Umbilical cord (tissue), 2 donors: ENCODE data around the gene HEPH. TPM values are rescaled to one million over a fixed set of nuclear protein-coding genes. Genes with fewer than 3 reads are reported as not detected.
"Not testable (repeated sequence)": the region's sequence is repeated elsewhere in the genome, so short reads cannot be mapped to it uniquely, and the experiment has no call there.

Source experiments
- DNase-seq: peaks from one replicate; pipeline ENCODE4 v3.0.0-alpha.2; 2015; ENCODE audit warnings: low spot score
- total RNA-seq: library from RNA; depleted of rRNA; stranded (reverse); fragments of >200 nt; gene quantifications from one replicate; pipeline ENCODE4 v1.2.3, GENCODE V29; 2014; ENCODE audit warnings: low replicate concordance; ENCODE audit not compliant: insufficient read depth

HEPH gene, protein sequence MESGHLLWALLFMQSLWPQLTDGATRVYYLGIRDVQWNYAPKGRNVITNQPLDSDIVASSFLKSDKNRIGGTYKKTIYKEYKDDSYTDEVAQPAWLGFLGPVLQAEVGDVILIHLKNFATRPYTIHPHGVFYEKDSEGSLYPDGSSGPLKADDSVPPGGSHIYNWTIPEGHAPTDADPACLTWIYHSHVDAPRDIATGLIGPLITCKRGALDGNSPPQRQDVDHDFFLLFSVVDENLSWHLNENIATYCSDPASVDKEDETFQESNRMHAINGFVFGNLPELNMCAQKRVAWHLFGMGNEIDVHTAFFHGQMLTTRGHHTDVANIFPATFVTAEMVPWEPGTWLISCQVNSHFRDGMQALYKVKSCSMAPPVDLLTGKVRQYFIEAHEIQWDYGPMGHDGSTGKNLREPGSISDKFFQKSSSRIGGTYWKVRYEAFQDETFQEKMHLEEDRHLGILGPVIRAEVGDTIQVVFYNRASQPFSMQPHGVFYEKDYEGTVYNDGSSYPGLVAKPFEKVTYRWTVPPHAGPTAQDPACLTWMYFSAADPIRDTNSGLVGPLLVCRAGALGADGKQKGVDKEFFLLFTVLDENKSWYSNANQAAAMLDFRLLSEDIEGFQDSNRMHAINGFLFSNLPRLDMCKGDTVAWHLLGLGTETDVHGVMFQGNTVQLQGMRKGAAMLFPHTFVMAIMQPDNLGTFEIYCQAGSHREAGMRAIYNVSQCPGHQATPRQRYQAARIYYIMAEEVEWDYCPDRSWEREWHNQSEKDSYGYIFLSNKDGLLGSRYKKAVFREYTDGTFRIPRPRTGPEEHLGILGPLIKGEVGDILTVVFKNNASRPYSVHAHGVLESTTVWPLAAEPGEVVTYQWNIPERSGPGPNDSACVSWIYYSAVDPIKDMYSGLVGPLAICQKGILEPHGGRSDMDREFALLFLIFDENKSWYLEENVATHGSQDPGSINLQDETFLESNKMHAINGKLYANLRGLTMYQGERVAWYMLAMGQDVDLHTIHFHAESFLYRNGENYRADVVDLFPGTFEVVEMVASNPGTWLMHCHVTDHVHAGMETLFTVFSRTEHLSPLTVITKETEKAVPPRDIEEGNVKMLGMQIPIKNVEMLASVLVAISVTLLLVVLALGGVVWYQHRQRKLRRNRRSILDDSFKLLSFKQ
- 46.0 TPM for total RNA-seq

DNA sequence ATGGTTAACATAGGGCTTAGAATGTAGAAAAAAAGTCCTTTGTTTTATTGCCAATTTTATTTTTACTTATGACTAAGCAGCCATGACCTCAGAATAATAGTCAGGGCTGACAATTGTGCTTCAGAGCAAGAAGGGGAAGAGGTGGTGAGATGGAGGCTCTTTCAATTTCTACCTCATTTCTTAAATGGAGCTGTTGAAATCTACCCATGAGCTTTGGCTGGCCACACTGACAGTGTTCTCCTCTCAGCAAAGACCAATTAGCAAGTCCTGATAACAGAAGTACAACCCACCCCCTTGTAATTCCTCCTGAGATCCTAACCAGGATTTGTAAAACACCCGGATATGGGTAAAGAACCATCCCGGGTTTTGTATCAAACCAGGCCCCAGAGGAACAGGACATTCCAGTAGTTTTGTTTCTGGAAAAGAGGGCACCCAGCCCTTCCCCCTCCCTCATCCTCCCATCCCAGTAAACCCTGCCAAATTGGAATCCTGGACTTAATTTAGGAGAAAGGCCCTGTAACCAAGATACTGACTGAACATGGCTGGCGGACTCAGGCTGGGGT lies at the start of gene HEPH:
Gene HEPH (plus strand): TSS at position 399 of the 563 bp plus-strand sequence. CDS start 6,324 bp downstream, outside the sequence.
- DNase-seq: peak; percentile 54

DNA sequence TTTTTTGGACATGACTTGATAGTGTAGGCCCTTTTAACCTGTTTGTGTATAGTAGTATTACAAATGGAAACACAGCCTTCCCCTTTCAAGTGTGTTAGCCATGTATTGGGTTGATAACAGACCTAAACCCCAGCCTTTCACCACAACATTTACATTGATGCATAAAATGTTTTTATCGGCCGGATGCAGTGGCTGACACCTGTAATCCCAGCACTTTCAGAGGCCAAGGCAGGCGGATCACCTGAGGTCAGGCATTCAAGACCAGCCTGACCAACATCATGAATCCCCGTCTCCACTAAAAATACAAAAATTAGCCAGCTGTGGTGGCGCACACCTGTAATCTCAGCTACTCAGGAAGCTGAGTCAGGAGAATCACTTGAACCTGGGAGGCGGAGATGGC lies 45.3 kb upstream of the HEPH start:
- DNase-seq: not testable (repeated sequence)

DNA sequence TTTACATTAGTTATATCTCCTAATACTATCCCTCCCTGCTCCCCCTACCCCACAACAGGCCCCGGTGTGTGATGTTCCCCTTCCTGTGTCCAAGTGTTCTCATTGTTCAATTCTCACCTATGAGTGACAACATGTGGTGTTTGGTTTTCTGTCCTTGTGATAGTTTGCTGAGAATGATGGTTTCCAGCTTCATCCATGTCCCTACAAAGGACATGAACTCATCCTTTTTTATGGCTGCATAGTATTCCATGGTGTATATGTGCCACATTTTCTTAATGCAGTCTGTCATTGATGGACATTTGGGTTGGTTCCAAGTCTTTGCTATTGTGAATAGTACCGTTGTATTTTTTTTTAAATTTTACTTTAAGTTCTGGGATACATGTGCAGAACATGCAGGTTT lies 42.7 kb upstream of the HEPH start:
- DNase-seq: not testable (repeated sequence)

DNA sequence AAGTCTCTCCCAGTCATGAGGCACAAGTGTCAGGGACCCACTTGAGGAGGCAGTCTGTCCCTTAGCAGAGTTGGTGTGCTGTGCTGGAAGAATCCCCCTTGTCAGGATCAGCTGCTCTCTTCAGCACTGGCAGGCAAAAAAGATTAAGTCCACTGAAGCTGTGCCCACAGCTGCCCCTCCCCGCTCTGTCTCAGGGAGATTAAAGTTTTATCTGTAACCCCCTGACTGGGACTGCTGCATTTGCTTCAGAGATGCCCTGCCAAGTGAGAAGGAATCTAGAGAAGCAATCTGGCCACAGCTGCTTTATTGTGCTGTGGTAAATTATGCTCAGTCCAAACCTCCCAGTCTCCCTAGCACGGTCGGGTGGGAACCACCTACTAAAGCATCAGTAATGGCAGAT lies 37.4 kb upstream of the HEPH start:
- DNase-seq: no peak

DNA sequence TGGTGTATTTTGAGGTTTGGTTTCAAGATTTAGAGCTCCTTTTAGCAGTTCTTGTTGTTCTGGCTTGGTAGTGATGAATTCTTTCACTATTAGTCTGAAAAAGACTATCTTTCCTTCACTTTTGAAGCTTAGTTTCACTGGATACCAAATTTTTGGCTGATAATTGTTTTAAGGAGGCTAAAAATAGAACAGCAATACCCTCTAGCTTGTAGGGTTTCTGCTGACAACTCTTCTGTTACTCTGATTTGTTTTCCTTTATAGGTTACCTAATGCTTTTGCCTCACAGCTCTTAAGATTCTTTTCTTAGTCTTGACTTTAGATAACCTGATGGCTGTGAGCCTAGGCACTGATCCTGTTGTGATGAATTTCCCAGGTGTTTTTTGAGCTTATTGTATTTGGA lies 33.6 kb upstream of the HEPH start:
- no peak for DNase-seq

DNA sequence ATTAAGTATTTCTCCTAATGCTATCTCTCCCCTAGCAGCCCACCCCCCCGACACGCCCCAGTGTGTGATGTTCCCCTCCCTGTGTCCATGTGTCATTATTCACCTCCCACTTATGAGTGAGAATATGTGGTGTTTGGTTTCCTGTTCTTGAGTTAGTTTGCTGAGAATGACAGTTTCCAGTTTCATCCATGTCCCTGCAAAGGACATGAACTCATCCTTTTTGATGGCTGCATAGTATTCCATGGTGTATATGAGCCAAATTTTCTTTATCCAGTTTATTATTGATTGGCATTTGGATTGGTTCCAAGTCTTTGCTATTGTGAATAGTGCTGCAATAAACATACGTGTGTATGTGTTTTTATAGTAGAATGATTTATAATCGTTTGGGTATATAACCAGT lies 28.8 kb upstream of the HEPH start:
- DNase-seq: not testable (repeated sequence)

DNA sequence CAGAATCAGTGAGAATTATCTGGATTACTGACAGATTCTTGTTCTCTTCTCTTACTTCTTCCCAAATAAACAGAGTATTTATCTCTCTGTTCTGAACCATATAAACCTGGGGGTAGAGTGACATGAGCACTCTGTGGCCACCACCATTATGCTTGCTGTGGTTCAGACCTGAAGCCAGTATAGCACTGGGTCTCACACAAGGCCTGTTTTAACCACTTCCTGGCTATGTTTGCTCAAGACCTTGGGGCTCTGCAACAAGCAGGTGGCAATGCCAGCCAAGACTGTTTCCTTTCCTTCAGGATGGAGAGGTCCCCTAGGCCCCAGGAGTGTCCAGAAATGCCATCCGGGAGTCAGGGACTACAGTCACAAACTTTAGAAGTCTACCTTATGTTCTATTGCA lies 21.7 kb upstream of the HEPH start:
- no peak for DNase-seq

DNA sequence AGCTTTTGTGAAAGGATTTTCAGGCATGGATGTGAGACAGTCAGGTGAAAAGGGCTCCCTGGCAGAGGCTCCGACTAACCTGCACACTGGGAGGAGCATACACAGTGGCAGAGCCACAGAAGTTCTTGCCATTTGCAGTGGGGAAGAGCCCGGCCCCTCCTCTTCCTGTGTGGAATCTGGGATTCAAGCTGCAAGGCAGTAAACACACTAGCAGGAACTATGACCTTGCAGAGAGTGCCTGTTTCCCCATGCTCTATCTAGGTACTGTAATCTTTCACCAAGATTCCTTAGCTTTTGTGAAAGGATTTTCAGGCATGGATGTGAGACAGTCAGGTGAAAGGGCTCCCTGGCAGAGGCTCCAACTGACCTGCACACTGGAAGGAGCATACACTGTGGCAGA lies 19.8 kb upstream of the HEPH start:
- DNase-seq: no peak

DNA sequence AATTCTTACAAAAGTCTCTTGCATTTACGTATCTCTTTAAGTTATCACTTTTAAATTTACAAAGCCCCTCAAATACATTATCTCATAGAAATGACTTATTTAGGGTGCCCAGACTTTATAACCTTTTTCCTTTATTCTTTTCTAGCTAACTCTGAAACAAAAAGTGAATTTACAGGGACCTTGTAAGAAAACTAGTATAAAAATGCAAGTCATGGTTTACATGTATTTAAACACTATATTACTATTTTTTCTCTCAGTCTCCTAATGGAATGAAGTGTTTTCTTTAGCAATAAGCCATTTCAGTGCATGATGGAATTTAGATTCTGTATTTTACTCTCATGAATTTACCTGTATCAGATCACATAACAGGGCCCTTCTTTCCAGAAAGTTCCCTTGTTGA lies 14.5 kb upstream of the HEPH start:
- DNase-seq: no peak

DNA sequence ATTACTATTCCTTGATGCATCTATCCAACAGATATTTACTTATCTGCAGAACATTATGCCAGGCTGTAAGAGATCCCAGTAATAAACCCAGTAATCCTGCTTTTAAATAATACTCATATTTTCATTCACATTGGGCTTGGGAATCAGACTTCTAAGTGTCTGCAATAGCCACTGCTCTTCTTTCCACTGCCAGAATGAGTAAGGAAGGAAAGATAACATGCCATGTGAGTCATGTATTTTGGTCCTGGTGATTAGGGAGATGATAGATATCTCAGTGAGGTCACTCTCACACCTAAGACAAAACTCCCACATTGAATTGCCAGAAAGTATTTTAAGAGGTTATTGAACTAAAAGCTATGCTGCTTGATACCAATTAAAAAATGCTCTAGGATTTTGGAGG lies 13.9 kb upstream of the HEPH start:
- DNase-seq: peak; percentile 68

DNA sequence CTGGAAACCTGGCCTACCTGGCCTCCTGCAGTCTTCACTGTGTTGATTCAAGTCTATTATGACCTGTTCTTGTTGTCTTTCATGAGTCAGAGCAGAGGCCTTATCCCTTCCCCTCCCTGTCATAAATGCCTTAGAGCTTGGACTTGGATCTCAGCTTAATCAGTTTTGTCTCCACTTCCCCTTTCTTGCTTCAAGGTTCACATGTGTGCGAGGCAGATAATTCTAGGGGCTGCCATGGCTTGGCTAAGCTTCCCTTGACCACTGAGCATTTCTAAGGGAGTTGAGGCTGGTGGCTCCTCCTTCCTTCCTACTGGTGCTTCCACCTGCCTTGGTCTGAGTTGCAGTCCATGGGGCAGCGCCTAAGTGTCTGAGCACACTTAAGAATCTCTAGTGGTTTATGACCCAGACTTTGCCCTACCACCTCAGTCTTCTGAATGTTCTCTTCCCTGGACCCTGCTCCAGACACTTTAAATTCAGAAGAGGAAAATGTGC lies 1.7 kb upstream of the HEPH start:
- no peak for DNase-seq

DNA sequence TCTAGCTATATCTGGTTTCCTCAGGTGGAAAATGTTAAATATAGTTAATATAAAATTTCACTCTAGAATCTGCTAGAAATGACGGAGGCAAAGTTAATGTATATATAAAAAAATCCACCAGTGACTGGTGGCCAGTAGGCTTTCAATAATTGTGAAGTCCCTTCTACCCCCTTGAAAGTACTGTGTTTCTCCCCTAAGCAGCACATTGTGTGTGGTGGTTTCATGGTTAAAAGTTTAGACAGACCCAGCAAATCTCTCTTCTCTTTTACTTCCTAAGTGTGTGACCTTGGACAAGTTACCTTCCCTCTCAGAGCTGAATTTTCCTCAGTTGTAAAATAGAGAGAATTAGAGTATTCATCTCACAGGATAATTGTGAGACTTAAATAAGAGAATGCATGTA lies 600 bp upstream of the HEPH start:
- no peak for DNase-seq

DNA sequence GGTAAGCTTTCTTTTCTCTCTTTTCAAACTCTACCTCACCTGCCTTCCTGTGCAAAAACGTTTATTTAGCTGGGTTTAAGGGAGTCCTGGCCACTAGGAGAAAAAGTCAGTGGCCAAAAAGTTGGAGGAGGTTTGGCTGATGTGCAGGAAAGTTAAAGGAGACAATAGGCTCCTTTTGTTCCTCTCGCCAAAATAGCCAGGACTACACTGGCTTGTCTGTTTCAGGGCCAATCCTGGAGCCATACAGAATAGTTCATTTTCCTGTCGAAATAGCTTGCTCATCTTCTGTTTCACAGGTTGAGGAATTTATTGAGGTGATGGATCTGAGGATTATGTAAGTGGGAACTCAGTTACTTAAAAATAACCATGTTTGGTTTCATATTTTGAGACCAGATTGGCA lies 423 bp downstream of the HEPH start:
- no peak for DNase-seq

DNA sequence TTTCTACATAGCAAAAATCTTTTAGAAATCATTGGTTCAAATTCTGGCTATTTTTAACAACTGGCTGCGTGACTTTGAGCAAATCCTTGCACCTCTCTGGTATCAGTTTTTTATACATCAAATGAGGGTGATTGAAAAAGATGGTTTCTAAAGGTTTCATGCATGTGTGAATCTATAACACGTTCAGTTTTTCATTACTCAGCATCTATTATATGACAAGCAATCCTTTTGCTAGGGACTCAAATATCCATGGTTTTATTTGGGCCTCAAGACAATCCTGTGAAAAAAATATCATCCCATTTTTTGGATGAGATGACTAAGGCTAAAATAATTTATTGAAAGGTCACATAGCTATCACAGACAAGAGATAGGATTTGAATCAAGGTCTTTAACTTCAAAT lies 884 bp downstream of the HEPH start:
- DNase-seq: no peak

DNA sequence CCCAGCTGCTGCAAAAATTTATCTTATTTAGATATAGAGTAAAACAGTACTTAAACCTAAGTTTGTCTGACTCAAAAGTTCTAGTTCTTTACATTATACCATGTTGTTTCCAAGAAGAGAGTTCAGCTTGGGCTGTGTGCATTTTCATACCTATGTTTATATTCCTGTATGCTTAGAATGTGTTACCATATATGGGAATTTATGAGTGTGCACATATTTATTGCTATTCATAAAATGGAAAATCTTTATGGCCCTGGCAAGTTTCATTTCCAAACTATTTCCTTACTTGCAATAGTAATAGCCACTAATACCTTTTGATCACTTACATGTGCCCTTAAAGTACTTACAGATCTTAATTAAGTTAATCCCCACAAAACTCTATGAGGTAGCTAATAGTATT lies 2.6 kb downstream of the HEPH start:
- no peak for DNase-seq

DNA sequence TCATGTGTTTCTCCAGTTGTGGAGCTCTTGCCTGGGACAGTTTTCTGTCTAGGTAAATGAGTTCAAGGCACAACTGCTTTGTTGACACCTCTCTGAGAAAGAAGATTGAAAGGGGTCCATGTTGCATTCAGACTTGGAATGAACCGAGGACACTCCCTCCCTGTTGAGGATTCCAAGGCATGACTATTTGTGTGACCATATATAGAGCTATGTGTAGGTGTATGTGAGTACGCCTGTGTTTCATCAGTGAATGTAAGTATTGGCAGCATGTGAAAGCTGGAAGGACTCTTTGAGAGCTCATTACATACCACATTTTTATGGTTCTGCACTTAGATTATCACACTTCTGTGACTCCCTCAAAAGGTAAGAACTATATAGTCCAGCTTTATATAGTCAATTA lies 3.4 kb downstream of the HEPH start:
- DNase-seq: no peak

DNA sequence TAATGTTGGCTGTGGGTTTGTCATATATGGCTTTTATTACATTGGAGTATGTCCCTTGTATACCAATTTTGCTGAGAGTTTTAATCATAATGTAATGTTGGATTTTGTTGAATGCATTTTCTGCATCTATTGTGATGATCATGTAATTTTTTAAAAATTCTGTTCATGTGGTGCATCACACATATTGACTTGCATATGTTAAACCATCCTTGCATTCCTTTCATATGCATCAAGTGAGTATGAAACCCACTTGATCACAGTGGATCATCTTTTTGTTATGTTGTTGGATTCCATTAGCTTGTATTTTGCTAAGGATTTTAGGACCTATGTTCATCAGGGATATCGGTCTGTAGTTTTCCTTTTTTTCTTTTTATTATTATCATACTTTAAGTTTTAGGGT lies 12.1 kb downstream of the HEPH start:
- no peak for DNase-seq

DNA sequence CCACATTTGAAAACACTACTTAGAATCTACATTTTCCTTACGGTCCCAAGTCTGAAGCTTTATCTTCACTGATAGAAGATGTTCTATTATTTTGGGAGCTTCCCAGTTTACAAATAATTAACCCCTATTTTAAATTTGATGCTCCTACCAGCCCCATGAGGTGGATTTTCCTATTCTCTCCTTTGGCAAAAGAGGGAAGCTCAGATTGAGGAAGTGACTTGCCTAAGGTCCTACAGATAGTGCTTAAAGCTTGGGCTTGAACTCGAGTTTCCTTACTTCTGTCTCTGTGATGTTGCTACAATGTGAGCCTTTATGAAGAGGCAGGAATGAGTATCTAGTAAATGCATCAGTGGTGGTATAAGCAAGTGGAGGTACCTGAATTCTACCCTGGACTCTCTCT lies 27.5 kb downstream of the HEPH start:
- no peak for DNase-seq

DNA sequence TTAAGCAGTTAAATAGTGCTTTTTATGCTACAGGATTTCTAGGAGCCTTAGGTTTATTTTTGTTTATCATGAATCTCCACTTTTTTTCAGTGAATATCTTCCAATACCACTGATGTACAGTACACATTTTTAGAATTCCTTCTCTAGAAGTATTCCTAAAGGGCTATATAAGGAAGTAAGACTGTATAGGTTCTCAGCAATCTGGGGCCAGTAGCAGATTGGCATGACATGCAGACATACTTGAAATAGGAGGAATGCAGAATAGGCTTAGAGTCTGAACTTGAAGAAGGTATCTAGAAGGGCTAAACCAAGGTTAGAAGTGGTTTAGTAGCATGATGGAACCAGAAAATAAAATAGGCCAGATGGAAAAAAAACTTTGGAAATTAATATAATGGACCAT lies 29.8 kb downstream of the HEPH start:
- DNase-seq: no peak

DNA sequence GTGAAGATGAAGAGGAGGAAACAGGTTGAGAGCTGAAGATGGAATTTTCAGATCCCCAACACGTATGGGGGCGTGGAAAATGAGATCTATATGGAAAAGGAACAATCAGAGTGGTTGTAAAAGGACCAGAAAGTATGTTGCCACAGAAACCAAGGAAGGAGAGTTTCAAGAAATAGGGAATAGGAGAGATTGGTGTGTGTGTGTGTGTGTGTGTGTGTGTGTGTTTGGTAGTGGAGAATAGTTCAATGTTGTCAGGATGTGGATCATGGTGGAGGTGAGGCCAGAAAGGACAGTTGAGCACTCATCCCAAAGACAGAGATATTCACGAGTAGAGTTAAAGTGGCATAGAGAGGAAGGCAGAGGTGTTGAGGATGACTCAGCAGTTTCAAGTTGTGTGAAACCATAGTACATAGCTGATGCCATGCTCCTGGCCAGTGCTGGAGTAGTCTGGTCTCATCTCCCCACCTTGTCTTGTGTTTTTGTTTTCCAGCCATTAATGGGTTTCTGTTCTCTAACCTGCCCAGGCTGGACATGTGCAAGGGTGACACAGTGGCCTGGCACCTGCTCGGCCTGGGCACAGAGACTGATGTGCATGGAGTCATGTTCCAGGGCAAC lies 36.1 kb downstream of the HEPH start:
- no peak for DNase-seq
